Bronchial epithelial cell (primary cell): ENCODE data around the gene RHOB. TPM values are rescaled to one million over a fixed set of nuclear protein-coding genes. Genes with fewer than 3 reads are reported as not detected.
A peak's percentile ranks its signal among the peaks of the same experiment; 100 is the strongest.
"Not testable (repeated sequence)": the region's sequence is repeated elsewhere in the genome, so short reads cannot be mapped to it uniquely, and the experiment has no call there.

Experiments
- DNase-seq: peaks from one replicate; pipeline ENCODE4 v3.0.0-alpha.2; 2010; ENCODE audit warnings: low read depth
- FAIRE-seq: peaks from 2 replicates; lab custom pipeline; 2011; peaks lifted over from hg19 to GRCh38; lab: Jason Lieb, UNC
- H3K27me3 ChIP-seq: 2 replicates; pipeline ENCODE4 v1.5.1; 2011; ENCODE audit warnings: low read length; ENCODE audit not compliant: control insufficient read depth, insufficient read depth
- H3K36me3 ChIP-seq: 2 replicates; pipeline ENCODE4 v1.5.1; 2011; ENCODE audit warnings: low read length; ENCODE audit not compliant: control insufficient read depth, insufficient read depth
- H3K4me3 ChIP-seq: 2 replicates; pipeline ENCODE4 v1.5.1; 2011; ENCODE audit warnings: mild to moderate bottlenecking, low read depth, low read length, control low read depth
- total RNA-seq: library from RNA; depleted of rRNA; stranded (reverse); fragments of >200 nt; gene quantifications from 2 replicates; pipeline ENCODE4 v1.2.1, GENCODE V29; 2014
- TF ChIP-seq, protein P1 (sequence below): IDR thresholded peaks from 2 replicates; pipeline ENCODE4 v1.5.1; 2011; ENCODE audit warnings: mild to moderate bottlenecking, moderate library complexity, low read length, control low read depth, inconsistent platforms; ENCODE audit not compliant: insufficient read depth, severe bottlenecking

Gene RHOB
- total RNA-seq, 1 donor from 2014 or later = 51.9 TPM

DNA sequence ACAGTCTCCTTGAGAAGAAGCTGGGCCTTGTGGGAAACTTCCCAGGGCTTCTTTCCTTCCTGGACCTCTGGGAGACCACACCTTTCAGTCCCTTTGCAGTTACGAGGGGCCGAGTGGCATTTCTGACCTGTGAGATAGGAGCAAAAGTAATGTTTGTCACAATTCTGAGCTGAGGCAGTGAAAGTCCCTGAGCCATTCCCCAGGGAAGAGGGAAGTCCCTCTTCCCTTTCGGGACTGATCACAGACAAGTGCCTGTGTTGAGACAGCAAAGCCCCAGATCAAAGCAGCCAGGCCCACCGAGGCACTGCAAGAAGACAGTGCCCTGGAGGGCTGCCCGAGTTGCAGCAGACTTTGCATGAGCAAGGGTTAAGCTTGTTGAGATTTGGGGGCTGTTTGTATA, 41.9 kb downstream of the RHOB start:
- TF ChIP-seq, protein P1, sequence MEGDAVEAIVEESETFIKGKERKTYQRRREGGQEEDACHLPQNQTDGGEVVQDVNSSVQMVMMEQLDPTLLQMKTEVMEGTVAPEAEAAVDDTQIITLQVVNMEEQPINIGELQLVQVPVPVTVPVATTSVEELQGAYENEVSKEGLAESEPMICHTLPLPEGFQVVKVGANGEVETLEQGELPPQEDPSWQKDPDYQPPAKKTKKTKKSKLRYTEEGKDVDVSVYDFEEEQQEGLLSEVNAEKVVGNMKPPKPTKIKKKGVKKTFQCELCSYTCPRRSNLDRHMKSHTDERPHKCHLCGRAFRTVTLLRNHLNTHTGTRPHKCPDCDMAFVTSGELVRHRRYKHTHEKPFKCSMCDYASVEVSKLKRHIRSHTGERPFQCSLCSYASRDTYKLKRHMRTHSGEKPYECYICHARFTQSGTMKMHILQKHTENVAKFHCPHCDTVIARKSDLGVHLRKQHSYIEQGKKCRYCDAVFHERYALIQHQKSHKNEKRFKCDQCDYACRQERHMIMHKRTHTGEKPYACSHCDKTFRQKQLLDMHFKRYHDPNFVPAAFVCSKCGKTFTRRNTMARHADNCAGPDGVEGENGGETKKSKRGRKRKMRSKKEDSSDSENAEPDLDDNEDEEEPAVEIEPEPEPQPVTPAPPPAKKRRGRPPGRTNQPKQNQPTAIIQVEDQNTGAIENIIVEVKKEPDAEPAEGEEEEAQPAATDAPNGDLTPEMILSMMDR = no peak
- FAIRE-seq (no peak), DNase-seq (no peak)
- no peak overlapping the region for H3K4me3 ChIP-seq
- no peaks in the 10 kb centered on the region for H3K27me3 ChIP-seq
- no peaks in the 10 kb centered on the region for H3K36me3 ChIP-seq

DNA sequence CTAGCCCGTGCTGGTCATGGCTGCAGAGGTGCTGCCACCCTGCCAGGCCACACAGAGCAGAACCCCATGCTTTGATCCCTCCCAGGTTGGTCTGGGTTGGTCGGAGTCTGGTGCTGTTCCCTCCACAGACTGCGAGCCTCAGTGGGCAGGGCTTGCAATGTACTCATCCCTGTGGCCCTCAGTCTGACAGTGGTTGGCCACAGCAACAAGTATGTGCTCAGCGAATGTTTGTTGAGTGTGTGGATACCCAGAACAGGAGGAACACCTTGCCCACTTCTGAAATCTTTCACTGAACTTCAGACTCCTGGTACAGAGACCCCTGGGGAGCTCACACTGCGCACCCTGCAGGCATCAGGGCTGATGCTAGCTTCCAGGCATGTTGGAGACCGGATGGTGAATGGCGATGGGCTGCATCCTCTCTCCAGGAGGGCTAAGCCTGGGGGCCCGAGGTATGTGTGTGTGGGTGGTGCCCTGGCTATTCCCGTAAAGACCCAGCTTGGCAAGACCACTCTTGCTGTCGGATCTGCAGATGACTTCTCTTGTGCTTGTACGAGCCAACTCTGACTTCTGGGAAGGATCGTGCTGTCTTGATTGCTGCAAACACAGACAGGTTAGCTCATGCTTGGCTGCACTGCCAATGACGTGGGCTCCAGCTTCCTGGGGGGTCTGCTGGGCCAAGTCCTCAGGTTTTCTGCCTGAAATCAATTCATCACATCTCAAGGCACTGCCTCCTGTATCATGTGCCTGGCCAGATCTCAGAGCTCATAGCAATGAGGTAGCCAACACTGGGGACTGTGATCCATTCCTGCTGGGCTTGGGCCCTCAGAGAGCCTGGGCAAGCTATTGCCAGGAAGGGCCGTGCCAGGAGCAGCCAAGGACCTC, 43.7 kb downstream of the RHOB start:
- no peak overlapping the region for H3K4me3 ChIP-seq
- TF ChIP-seq, protein P1 = no peak
- no peak for FAIRE-seq
- DNase-seq = peak; percentile 95
- H3K36me3 ChIP-seq = no peaks in the 10 kb centered on the region
- H3K27me3 ChIP-seq = no peaks in the 10 kb centered on the region

DNA sequence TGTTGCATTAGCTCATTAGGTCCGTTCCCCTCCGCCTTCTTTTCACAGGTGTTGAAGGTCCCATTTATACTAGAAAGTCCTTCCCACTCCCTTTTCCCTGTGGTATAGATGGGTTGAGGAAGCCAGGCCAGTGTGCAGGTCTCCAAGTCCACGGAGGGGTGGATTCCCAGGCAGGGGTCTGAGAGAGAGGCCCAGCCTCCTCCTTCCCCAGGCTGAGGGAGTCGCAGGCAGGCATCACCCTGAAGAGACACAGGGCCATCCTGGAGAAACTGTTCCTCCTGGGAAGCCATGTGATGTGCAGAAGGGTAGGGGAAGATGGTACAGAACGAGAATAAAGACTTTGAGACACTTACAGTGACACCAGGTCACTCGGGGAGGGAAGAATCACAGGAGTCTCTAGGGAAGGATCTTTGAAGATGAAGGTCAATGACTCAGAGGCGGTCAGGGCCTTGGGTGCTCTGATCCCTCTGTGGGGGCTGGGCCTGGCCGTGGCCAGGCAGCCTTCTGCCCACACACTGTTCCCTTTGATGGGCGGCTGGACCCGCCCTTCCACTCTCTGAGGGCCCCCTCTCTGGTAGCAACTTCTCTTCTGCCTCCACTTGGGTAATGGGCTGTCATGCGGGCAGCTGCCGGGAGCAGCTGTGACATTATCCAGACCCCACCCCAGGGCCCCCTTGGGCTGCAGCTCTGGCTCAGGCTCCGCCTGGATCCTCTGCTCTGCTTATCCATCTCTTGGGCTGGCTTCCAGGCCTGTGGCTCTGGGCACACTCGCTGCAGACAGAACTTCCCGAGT, 45.1 kb downstream of the RHOB start:
- no peaks in the 10 kb centered on the region for H3K36me3 ChIP-seq
- TF ChIP-seq, protein P1 = no peak
- no peaks in the 10 kb centered on the region for H3K27me3 ChIP-seq
- FAIRE-seq (no peak), DNase-seq (no peak)
- H3K4me3 ChIP-seq = no peak overlapping the region

DNA sequence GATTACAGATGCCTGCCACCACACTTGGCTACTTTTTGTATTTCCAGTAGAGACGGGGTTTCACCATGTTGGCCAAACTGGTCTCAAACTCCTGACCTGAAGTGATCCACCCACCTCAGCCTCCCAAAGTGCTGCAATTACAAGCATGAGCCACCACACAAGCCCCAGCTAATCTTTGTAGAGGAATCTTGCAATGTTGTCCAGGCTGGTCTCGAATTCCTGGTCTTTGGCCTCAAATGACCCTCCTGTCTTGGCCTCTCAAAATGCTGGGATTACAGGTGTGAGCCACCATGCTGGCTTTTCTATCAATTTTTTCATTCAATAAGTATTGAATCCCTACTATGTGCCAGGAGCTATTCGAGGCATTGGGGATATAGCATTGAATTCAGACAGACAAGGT, 46.2 kb downstream of the RHOB start:
- DNase-seq, FAIRE-seq, H3K4me3 ChIP-seq, H3K27me3 ChIP-seq, H3K36me3 ChIP-seq: not testable (repeated sequence)

DNA sequence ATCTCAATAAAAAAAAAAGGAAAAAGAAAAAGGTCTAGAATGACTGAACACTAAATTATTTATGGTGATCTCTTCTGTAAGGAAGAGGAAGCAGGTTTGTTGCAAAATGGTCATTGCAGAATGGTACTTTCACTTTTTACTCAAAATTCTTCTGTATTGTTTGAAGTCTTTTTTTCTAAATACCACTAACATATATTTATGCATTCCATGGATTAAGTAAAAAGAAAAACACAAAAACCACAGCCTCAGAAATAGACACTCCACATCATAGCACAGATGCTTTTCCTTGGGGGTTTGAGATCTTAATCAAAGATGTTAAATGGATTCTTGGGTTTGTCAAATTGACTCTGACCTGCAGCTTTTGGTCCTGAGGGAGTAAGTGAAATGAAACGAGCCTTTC, 47.4 kb downstream of the RHOB start:
- Histone ChIP-seq H3K36me3 (no peaks in the 10 kb centered on the region), H3K27me3 (no peaks in the 10 kb centered on the region), H3K4me3 (no peak overlapping the region)
- DNase-seq (no peak), FAIRE-seq (no peak)
- TF ChIP-seq, protein P1 = no peak
